ENCODE data around the gene RPGR.

Gene RPGR

GRCh38 chrX:38347136-38347535 lies 19.8 kb upstream of the RPGR start:
- Histone ChIP-seq H3F3A (ENCODE audit: insufficient read depth, low read length) (no peaks in the 10 kb centered on the region), H4K20me1 (ENCODE audit: insufficient read depth, low read length) (no peaks in the 10 kb centered on the region), H3K4me1 (ENCODE audit: insufficient read depth, low read length, severe bottlenecking) (no peaks in the 10 kb centered on the region), H2AFZ (ENCODE audit: low read length) (no peak overlapping the region), H3K4me3 (ENCODE audit: low read depth, low read length, poor library complexity, severe bottlenecking) (no peak overlapping the region), H3K9me2 (ENCODE audit: low read depth, low read length) (no peaks in the 10 kb centered on the region), H3K27me3 (ENCODE audit: insufficient read depth, low read length) (no peaks in the 10 kb centered on the region), H3K79me2 (ENCODE audit: insufficient read depth, low read length) (no peaks in the 10 kb centered on the region), H3K9me3 (ENCODE audit: low read length) (no peaks in the 10 kb centered on the region), H3K4me2 (ENCODE audit: low read length) (no peak overlapping the region), H3K27ac (ENCODE audit: low read depth, low read length, poor library complexity, severe bottlenecking) (no peak overlapping the region), H3K9ac (ENCODE audit: low read length) (no peak overlapping the region), H3K36me3 (ENCODE audit: insufficient read depth, low read length) (no peaks in the 10 kb centered on the region)
- TF ChIP-seq EZH2 (IDR thresholded peaks at IDR 0.05; ENCODE audit: borderline replicate concordance, low read length) (no peak), CTCF (IDR thresholded peaks at IDR 0.05; ENCODE audit: low read length) (no peak)

GRCh38 chrX:38346150-38346549 lies 18.8 kb upstream of the RPGR start:
- no peaks in the 10 kb centered on the region for H3K4me1 ChIP-seq (ENCODE audit: insufficient read depth, low read length, severe bottlenecking)
- TF ChIP-seq CTCF (IDR thresholded peaks at IDR 0.05; ENCODE audit: low read length) (no peak), EZH2 (IDR thresholded peaks at IDR 0.05; ENCODE audit: borderline replicate concordance, low read length) (no peak)
- no peaks in the 10 kb centered on the region for H3K36me3 ChIP-seq (ENCODE audit: insufficient read depth, low read length)

GRCh38 chrX:38342853-38343778 lies 15.8 kb upstream of the RPGR start:
- Histone ChIP-seq H3K27ac (ENCODE audit: low read depth, low read length, poor library complexity, severe bottlenecking) (no peak overlapping the region), H3K9me3 (ENCODE audit: low read length) (no peaks in the 10 kb centered on the region), H3K36me3 (ENCODE audit: insufficient read depth, low read length) (no peaks in the 10 kb centered on the region), H4K20me1 (ENCODE audit: insufficient read depth, low read length) (no peaks in the 10 kb centered on the region), H3K4me3 (ENCODE audit: low read depth, low read length, poor library complexity, severe bottlenecking) (no peak overlapping the region), H3K27me3 (ENCODE audit: insufficient read depth, low read length) (no peaks in the 10 kb centered on the region), H3K9ac (ENCODE audit: low read length) (no peak overlapping the region), H3F3A (ENCODE audit: insufficient read depth, low read length) (no peaks in the 10 kb centered on the region), H3K4me1 (ENCODE audit: insufficient read depth, low read length, severe bottlenecking) (no peaks in the 10 kb centered on the region), H3K79me2 (ENCODE audit: insufficient read depth, low read length) (no peaks in the 10 kb centered on the region), H2AFZ (ENCODE audit: low read length) (no peak overlapping the region), H3K4me2 (ENCODE audit: low read length) (no peak overlapping the region), H3K9me2 (ENCODE audit: low read depth, low read length) (no peaks in the 10 kb centered on the region)
- TF ChIP-seq CTCF (IDR thresholded peaks at IDR 0.05; ENCODE audit: low read length) (no peak), EZH2 (IDR thresholded peaks at IDR 0.05; ENCODE audit: borderline replicate concordance, low read length) (no peak)

More at GRCh38 chrX:38346150-38346549, 18.8 kb upstream of the RPGR start:
- H3K9ac ChIP-seq (ENCODE audit: low read length): no peak overlapping the region
- H3K27ac ChIP-seq (ENCODE audit: low read depth, low read length, poor library complexity, severe bottlenecking): no peak overlapping the region
- no peak overlapping the region for H2AFZ ChIP-seq (ENCODE audit: low read length)
- no peak overlapping the region for H3K4me2 ChIP-seq (ENCODE audit: low read length)
- H4K20me1 ChIP-seq (ENCODE audit: insufficient read depth, low read length): no peaks in the 10 kb centered on the region
- H3K79me2 ChIP-seq (ENCODE audit: insufficient read depth, low read length): no peaks in the 10 kb centered on the region
- H3K9me3 ChIP-seq (ENCODE audit: low read length): no peaks in the 10 kb centered on the region
- no peaks in the 10 kb centered on the region for H3K27me3 ChIP-seq (ENCODE audit: insufficient read depth, low read length)
- H3F3A ChIP-seq (ENCODE audit: insufficient read depth, low read length): no peaks in the 10 kb centered on the region
- H3K9me2 ChIP-seq (ENCODE audit: low read depth, low read length): no peaks in the 10 kb centered on the region
- H3K4me3 ChIP-seq (ENCODE audit: low read depth, low read length, poor library complexity, severe bottlenecking): no peak overlapping the region

Data from OCI-LY1 (cell line).